GM19035 (cell line): ENCODE data around the gene CYP3A7.
"Not testable (repeated sequence)": the region's sequence is repeated elsewhere in the genome, so short reads cannot be mapped to it uniquely, and the experiment has no call there.

Experiments
- ATAC-seq: cut with Tn5 transposase; IDR thresholded peaks from one replicate; pipeline ENCODE4 v1.9.1; 2021; ENCODE audit not compliant: unreplicated experiment

The CYP3A7 gene

DNA sequence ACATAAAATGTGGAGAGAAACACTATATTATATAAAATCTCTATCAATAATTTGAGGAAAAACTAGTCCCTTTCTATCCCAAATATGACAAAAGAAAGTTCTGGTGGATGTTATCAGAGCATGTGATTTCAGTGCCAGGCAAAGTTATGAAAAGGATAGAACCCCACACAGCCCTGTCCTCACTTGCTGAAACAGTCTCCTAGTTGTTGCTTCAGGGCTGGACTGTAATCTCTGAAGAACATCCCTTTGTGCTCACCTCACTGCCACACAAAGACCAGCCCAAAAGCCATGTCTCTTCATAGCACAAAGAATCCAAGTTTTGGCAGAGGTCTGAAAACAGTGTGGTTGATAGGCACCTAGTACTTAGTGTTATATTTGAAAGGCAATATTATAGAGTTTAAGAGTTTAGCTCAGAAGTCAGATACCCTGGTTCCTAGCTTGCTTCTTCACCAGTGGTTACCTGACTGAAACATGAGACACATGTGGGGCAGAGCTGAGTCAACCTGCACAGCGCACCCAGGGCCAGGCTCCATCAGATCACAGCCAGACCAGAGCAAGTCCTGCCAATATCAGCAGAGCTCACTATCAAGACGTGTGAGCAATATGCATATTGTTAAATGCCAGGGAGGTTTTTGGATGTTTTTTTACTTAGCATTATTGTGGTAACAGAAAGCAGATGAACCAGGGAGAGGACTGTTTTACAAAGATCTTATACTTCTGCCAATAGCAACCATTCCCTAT lies 25.0 kb downstream of the CYP3A7 start:
- ATAC-seq = no peak

DNA sequence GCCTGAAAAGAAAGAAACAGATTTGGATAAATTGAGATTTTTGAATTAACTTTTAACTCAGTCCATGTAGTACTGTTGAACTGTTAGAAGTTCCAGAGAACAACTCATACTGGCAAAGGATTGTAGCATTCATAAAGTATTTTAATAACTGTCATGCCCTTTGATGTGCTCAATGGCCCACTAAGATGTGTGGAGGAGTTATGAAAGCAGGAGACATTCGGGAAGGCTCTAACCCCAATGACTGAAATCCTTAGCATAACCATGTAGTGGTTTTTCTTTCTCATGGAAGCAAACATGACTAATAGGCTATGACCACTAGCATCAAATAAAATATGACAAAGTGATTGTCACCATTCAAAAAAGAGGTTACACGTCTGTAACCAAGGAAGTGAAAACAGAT lies 25.7 kb downstream of the CYP3A7 start:
- no peak for ATAC-seq

DNA sequence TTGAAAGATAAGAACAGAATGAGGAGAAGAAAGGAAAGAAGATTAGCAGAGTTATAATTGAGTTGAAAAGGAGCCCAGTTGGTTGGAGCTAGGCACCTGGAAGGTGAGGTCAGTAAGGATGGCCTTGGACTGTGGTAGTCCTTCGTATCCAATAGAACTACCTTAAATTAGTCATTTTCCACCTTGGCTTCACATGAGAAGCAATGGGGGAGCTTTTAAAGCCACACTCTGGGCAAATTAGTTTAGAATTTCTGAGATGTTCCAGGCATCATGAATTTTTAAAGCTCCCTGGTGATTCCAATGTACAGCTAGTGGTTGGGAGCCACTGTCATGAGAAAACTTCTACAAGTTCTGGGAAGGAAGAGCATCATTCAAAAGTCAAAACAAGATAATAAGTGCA lies 27.9 kb downstream of the CYP3A7 start:
- ATAC-seq = no peak

DNA sequence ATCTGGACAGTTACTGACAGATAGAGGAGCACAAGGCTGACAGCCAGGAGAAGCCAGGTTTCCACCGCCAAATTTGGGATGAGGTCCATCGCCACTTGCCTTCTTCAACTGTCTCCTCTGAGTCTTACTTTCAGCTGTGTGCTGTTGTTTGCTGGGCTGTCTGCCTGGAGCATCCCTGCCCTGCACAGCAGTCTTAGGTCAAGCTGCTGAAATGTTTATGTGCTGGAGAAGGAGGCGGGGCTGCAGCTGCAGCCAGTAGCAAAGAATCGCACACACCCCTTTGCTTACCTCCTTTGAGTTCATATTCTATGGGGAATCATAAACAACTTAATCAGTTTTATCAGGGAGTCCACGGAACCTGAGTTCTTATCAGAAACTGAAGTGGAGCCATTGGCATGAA lies 35.0 kb downstream of the CYP3A7 start:
- no peak for ATAC-seq

DNA sequence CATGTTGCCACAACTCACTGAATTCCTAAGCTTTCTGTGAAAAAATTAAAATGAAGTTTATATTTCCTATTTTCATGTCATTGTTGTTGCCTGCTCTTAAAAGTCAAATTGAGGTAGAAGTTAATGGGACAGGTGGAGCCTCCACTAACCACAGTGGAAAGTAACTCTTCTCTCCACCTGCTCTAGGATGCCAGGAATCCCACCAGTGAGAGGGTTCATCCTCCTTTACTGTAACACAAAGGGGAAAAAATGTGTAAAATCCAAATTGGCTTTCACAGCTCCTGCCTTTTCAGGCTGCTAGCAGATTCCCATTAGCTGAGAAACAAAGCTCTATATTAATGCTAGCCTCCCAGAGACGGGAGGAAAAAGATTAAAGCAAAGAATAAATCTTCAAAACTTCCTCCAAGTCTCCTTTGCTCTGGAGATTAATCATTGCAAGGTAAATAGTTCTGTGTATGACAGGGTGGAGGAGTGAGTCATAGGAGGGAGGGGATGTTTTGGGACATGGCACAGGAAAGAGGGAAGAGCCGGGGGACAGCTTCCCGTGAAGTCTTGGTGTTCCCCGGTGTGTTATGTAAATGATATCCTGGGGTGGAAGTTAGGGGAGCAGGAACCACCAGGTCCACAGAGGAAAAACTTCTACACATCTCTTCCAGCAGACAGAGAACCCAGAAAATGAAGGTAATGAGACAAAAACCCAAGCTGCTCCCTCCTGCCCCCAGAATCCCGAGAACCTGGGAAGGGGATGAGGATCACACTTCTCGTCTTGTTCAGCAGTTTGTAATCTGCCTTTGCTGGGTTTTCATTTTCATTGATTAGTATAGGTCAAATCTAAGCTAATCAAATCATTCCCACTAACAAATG lies 35.9 kb downstream of the CYP3A7 start:
- ATAC-seq = not testable (repeated sequence)

DNA sequence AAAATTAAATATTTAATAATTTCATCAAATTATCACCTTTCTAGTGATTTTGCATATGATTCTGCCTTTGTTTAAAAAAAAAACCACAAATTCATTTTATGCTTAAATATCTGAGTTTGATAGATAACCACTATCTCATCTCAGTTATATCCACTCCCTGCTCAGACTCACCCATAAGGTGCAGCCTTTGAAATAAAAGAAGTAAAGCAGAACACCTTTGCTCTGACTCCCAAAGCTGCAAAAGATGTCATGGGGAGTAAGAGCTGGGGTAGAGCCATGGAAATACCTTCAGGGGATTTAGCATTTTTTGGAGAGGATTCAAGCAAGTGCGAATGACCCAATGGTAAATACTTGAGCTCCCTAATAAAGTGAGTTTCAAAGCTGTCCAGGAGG lies 40.1 kb downstream of the CYP3A7 start:
- no peak for ATAC-seq

DNA sequence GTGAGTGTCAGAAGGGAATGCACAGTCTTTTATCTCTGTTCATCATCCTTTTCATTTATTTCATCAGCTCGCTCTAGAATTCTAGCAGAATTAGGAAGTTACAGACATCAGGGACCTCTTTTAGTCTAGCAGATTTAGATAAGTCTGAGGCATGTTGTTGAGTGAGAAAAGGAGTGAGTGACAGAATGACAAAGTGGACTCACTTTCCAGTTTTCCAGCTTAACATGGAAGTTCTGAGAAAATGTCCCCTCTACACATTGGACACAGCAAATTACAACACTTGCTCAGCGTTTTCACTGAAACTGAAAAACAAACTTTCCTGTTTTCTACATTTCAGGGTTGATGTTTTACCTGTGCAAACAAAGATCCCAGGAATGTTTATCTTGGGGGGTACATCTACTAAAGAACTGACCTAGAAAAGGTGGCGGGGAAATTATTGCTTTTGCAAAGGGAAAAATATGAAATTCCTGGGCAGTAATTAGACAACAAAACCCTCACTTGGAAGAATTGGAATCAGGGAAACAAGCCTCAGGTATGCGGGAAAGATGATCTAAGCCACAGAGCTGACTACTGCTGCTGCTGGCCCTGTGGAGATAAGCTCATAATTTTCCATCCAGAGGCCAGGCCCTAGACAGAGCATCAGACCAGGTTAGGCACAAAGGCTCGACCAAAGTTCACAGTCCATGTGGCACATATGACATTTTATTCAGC lies 40.6 kb downstream of the CYP3A7 start:
- ATAC-seq = no peak

DNA sequence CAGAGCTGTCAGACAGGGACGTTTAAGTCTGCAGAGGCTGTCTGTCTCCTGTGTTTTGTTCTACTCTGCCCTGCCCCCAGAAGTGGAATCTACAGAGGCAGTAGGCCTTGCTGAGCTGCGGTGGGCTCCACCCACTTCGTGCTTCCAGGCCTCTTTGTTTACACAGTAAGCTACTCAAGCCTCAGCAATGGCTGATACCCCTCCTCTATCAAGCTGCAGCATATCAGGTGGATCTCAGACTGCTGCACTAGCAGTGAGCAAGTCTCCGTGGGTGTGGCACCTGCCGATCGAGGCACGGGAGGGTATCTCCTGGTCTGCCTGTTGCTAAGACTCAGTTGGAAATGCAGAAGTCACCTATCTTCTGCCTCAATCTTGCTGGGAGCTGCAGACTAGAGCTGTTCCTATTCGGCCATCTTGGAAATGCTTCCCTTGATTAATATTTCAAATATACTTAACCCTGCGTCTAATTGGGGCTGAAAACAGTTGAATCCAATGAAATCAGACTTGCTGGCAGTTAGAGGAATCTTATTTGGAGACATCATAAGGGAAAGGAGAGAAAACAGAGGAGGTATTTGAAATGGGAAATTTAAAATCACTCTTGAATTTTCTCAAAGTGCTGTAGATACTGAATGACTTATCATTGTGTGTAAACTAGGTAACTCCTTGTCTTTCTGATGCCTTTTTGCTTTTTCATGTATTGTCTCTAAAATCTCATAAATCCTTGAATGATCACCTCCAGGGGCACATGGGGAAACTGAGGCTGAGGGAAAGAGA lies 41.4 kb downstream of the CYP3A7 start:
- ATAC-seq = no peak

DNA sequence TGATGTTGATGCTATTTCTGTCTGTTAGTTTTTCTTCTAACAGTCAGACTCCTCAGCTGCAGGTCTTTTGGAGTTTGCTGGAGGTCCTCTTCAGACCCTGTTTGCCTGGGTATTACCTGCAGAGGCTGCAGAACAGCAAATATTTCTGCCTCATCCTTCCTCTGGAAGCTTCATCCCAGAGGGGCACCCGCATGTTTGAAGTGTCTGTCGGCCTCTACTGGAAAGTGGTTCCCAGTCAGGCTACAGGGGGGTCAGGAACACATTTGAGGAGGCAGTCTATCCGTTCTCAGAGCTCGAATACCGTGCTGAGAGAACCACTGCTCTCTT lies 41.9 kb downstream of the CYP3A7 start:
- no peak for ATAC-seq

DNA sequence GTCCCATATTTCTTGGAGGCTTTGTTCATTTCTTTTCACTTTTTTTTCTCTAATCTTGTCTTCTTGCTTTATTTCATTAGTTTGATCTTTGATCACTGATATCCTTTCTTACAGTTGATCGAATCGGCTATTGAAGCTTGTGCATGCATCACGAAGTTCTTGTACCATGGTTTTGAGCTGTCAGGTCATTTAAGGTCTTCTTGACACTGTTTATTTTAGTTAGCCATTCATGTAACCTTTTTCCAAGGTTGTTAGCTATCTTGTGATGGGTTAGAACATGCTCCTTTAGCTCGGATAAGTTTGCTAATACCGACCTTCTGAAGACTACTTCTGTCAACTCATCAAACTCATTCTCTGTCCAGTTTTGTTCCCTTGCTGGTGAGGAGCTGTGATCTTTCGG lies 42.4 kb downstream of the CYP3A7 start:
- not testable (repeated sequence) for ATAC-seq

DNA sequence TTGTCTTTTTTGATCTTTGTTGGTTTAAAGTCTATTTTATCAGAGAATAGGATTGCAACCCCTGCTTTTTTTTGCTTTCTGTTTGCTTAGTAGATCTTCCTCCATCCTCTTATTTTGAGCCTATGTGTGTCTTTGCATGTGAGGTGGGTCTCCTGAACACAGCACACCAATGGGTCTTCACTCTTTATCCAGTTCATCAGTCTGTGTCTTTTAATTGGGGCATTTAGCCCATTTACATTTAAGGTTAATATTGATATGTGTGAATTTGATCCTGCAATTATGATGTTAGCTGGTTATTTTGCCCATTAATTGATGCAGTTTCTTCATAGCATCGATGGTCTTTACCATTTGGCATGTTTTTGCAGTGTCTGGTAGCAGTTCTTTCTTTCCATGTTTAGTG lies 43.3 kb downstream of the CYP3A7 start:
- not testable (repeated sequence) for ATAC-seq

DNA sequence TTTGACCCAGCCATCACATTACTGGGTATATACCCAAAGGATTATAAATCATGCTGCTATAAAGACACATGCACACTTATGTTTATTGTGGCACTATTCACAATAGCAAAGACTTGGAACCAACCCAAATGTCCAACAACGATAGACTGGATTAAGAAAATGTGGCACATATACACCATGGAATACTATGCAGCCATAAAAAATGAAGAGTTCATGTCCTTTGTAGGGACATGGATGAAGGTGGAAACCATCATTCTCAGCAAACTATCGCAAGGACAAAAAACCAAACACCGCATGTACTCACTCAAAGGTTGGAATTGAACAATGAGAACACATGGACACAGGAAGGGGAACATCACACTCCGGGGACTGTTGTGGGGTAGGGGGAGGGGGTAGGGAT lies 44.1 kb downstream of the CYP3A7 start:
- not testable (repeated sequence) for ATAC-seq

DNA sequence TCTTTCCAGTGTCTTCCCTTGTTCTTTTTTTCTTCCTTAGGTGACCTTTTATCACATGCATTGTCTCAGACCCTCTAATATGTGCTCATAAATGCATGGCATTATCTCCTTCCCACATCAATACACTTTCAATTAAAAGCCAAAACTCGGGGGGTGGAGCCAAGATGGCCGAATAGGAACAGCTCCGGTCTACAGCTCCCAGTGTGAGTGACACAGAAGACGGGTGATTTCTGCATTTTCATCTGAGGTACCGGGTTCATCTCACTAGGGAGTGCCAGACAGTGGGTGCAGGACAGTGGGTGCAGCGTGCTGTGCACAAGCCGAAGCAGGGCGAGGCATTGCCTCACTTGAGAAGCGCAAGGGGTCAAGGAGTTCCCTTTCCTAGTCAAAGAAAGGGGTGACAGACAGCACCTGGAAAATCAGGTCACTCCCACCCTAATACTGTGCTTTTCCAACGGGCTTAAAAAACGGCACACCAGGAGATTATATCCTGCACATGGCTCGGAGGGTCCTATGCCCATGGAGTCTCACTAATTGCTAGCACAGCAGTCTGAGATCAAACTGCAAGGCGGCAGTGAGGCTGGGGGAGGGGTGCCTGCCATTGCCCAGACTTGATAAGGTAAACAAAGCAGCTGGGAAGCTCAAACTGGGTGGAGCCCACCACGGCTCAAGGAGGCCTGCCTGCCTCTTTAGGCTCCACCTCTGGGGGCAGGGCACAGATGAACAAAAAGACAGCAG lies 49.0 kb downstream of the CYP3A7 start:
- ATAC-seq = not testable (repeated sequence)

DNA sequence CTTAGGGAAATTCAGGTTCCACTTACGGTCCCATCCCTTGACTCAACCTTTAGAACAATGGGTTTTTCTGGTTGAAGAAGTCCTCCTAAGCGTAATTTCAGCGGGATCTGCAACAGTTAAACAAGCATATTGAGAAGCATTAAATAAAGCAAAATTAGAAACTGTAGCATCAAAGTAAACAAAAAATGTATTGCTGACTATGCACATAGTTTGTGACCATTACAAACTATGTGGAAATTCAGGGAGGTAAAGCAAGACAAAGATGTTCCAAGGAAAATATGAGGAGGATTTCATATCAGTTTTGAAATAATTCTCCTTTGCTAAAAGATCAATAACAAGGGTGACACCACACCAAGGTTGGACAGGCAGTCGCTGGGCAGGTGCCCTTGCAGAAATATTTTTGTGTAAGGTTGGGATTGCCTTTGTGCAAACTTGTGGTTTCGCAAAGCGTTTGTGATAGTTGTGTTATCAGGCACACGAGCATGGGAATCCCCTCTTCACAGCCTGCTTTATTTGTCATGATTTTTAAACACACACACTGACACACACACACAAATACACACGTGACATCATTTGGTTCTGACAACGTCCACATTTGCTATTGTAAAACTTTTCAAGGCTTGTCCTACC lies 49.8 kb downstream of the CYP3A7 start:
- ATAC-seq = no peak

DNA sequence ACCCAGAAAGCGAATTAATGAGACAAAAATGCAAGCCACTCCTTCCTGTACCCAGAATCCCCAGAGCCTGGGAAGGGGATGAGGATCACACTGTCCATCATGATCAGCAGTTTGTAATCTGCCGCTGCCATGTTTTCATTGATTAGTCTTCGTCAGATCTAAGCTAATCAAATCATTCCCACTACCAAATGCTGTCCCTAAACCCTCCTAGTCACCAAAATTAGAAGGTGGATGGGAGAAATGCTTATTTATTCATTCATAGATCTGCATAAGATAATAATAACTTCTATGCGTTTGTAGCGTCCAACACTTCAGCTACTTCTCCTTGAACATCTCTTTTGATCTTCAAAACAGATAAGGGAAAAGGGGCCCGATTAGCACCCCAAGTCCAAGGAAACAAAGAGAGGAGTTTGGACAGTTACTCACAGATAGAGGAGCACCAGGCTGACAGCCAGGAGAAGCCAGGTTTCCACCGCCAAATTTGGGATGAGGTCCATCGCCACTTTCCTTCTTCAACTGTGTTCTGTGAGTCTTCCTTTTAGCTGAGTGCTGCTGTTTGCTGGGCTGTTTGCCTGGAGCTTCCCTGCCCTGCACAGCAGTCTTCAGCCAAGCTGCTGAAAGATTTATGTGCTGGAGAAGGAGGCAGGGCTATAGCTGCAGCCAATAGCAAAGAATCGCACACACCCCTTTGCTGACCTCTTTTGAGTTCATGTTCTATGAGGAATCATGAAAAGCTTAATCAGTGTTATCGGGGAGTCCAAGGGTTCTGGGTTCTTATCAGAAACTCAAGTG lies 55.4 kb downstream of the CYP3A7 start, which contains the start of gene CYP3A5:
Gene CYP3A5 (minus strand): TSS at position 597 of the 792 bp plus-strand sequence. CDS start 100 bp downstream, at position 497.
- ATAC-seq = no peak

DNA sequence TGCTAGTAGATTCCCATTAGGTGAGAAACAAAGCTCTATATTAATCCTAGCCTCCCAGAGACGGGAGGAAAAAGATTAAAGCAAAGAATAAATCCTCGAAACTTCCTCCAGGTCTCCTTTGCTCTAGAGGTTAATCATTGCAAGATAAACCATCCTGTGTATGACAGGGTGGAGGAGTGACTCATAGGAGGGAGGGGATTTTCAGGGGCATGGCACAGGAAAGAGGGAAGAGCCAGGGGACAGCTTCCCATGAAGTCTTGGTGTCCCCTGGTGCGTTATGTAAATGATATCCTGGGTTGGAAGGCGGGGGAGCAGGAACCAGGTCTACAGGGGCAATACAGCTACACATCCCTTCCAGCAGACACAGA lies 56.0 kb downstream of the CYP3A7 start:
- no peak for ATAC-seq

DNA sequence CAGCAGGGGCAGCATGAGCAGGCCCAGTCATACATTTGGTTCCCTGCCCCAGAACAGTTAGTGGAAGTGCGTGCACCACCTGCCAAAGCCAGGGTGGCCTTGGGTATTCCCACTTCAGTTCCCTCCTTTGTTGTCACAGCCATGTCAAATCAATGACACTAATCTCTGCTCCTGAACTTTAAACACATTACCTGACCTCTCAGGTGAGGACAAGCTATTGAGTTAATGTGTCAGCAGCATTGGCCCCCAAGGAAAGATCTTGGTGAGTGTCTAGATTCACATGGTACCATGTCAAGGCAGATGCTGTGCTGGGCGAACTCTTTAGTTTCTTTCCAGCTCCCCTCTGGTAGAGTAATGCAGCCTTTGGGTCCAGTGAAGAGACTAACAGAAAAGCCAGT lies 57.3 kb downstream of the CYP3A7 start:
- no peak for ATAC-seq

DNA sequence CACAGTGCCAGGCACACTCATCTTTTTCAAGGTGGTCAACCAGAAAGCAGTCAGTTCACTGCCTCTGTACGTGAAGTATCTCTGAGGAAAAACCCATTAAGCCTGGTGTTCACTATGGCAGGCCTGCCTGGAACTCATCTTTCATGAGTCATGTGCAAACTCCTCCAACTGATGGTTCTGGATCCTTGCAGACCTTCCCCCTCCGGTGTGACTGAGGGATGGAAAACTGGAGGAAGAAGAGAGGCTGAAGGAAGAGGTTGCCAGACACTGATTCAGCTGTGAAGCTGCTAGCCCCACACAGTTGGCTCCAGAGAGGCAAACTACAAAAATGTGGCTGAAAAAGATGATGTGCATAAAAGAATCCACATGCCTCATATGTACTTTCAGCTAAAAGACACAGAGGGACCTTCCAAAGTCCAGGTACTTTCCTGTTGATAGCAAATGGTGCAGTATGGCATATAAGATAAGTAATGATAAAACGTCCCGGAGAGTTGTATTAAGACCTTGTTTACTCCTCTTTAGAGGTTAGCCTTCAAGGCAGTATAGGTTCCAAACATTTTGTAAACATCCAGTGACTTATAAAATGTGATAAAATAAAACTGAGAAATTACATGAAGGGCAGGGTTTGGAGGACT lies 57.9 kb downstream of the CYP3A7 start:
- no peak for ATAC-seq
